Measurements from ENCODE around the gene LYZL6.

LYZL6 gene

DNA sequence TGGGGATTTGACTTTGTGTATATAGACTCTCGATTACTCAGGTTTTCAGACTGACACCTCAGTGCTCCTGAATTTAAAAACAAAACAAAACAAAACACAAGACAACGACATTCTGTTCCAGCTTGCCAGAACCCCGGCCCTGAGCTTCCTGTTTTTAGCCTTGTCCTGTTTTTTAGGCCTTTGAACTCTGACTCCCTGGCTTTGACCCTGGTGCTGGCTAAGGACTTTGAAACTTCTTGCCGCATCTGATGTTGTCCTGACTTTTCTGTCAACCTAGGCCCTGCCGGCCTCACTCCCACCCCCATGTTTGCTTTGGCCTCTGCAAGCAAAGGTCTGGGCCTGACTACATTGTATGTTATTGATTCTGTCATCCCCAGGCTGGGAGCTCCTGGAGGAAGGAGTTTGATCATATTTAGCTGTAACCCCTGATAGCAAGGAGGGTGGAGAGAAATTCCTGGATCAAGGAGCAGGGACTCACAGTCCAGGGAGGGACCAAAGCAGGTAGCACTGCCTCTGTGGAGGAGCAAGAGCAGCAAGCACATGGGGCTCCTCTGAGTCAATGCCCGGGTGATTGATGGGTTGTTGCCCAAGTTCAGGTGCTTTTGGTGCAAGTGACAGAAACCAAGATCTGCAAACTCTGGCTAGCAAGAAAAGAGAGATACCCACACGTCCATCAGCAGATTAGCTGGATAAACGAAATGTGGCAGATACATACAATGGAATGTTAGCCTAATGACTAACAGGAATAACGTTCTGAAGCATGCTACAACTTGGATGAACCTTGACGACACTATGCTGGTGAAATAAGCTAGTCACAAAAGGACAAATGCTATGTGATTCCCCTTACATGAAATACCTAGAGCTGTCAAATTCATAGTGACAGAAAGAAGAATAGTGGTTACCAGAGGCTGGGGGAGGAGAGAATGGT lies 30.1 kb upstream of the LYZL6 start:
- Histone ChIP-seq H3K9me3 (ENCODE audit: insufficient read depth, low read length, severe bottlenecking) (no peaks in the 10 kb centered on the region), H3K4me1 (ENCODE audit: insufficient read depth, low read length) (no peaks in the 10 kb centered on the region; the same call in 1 of the 2 replicates), H3K4me2 (ENCODE audit: insufficient read depth, low read length) (no peak overlapping the region), H3K4me3 (ENCODE audit: low read depth in 1 of 2, low read length in 2 of 2) (no peak overlapping the region), H3K79me2 (ENCODE audit: insufficient read depth, low read length) (no peaks in the 10 kb centered on the region), H4K20me1 (ENCODE audit: insufficient read depth, low read length) (no peaks in the 10 kb centered on the region), H3K27ac (ENCODE audit: low read length) (no peak overlapping the region), H3K27me3 (ENCODE audit: insufficient read depth, low read length, poor library complexity) (no peaks in the 10 kb centered on the region), H3K36me3 (ENCODE audit: insufficient read depth, low read length) (no peaks in the 10 kb centered on the region), H2AFZ (ENCODE audit: low read depth, low read length) (no peak overlapping the region), H3K9ac (ENCODE audit: low read depth, low read length) (no peak overlapping the region)
- ATAC-seq (ENCODE audit: insufficient read depth, low read depth) (no peak), DNase-seq (no peak)
- TF ChIP-seq, protein P1, sequence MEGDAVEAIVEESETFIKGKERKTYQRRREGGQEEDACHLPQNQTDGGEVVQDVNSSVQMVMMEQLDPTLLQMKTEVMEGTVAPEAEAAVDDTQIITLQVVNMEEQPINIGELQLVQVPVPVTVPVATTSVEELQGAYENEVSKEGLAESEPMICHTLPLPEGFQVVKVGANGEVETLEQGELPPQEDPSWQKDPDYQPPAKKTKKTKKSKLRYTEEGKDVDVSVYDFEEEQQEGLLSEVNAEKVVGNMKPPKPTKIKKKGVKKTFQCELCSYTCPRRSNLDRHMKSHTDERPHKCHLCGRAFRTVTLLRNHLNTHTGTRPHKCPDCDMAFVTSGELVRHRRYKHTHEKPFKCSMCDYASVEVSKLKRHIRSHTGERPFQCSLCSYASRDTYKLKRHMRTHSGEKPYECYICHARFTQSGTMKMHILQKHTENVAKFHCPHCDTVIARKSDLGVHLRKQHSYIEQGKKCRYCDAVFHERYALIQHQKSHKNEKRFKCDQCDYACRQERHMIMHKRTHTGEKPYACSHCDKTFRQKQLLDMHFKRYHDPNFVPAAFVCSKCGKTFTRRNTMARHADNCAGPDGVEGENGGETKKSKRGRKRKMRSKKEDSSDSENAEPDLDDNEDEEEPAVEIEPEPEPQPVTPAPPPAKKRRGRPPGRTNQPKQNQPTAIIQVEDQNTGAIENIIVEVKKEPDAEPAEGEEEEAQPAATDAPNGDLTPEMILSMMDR (IDR thresholded peaks at IDR 0.05; ENCODE audit: borderline replicate concordance, extremely low read depth, low read length, poor library complexity, severe bottlenecking): no peak
- no peak for TF ChIP-seq EZH2 (IDR thresholded peaks at IDR 0.05; ENCODE audit: borderline replicate concordance, low read depth, low read length, severe bottlenecking)

DNA sequence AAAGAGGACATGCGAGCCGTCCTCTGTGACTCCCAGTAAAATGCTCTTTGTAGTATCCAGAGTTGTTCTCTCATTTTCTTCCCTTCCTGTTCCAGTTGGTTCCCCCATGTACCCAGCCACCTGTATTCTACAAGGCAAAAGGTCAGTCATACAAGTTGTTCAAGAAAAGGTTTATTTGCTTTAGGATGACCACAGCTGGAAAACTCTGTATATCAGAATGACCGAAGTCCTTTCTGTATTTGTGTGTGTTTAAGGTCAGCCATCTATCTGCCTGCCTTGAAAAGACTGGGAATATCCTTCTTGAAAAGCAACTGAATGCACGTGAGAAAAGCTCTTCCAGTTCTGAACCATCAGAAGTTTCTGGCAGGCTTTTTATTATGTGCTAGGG lies 29.4 kb upstream of the LYZL6 start:
- Histone ChIP-seq H3K4me2 (ENCODE audit: insufficient read depth, low read length) (no peak overlapping the region), H4K20me1 (ENCODE audit: insufficient read depth, low read length) (no peaks in the 10 kb centered on the region), H3K27ac (ENCODE audit: low read length) (no peak overlapping the region), H3K4me3 (ENCODE audit: low read depth in 1 of 2, low read length in 2 of 2) (no peak overlapping the region), H3K9ac (ENCODE audit: low read depth, low read length) (no peak overlapping the region), H3K4me1 (ENCODE audit: insufficient read depth, low read length) (no peaks in the 10 kb centered on the region; the same call in 1 of the 2 replicates), H3K79me2 (ENCODE audit: insufficient read depth, low read length) (no peaks in the 10 kb centered on the region), H3K27me3 (ENCODE audit: insufficient read depth, low read length, poor library complexity) (no peaks in the 10 kb centered on the region), H3K36me3 (ENCODE audit: insufficient read depth, low read length) (no peaks in the 10 kb centered on the region), H3K9me3 (ENCODE audit: insufficient read depth, low read length, severe bottlenecking) (no peaks in the 10 kb centered on the region), H2AFZ (ENCODE audit: low read depth, low read length) (no peak overlapping the region)
- no peak for DNase-seq
- no peak for ATAC-seq (ENCODE audit: insufficient read depth, low read depth)
- TF ChIP-seq, protein P1 (IDR thresholded peaks at IDR 0.05; ENCODE audit: borderline replicate concordance, extremely low read depth, low read length, poor library complexity, severe bottlenecking): no peak
- no peak for TF ChIP-seq EZH2 (IDR thresholded peaks at IDR 0.05; ENCODE audit: borderline replicate concordance, low read depth, low read length, severe bottlenecking)

DNA sequence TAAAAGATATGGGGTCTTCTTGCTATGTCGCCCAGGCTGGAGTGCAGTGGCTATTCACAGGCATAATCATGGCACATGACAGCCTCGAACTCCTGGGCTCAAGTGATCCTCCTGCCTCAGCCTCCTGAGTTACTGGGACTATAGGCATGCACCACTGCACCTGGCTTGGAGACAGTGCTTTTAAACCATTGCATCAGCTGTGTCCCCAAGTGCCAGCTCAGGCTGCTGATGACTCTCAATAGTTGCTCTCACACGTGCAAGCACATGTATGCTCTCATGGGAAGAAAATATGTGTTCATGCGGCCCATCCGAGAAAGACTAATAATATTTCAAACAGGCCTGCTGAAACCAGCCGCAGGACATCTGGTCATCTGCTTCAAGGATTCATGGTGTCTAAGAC lies 29.0 kb upstream of the LYZL6 start:
- H3K27ac ChIP-seq (ENCODE audit: low read length): no peak overlapping the region
- no peaks in the 10 kb centered on the region for H3K36me3 ChIP-seq (ENCODE audit: insufficient read depth, low read length)
- H3K4me3 ChIP-seq (ENCODE audit: low read depth in 1 of 2, low read length in 2 of 2): no peak overlapping the region
- no peaks in the 10 kb centered on the region for H4K20me1 ChIP-seq (ENCODE audit: insufficient read depth, low read length)
- no peak overlapping the region for H3K9ac ChIP-seq (ENCODE audit: low read depth, low read length)
- H3K9me3 ChIP-seq (ENCODE audit: insufficient read depth, low read length, severe bottlenecking): no peaks in the 10 kb centered on the region
- H3K4me1 ChIP-seq (ENCODE audit: insufficient read depth, low read length): no peaks in the 10 kb centered on the region; the same call in 1 of the 2 replicates
- no peaks in the 10 kb centered on the region for H3K27me3 ChIP-seq (ENCODE audit: insufficient read depth, low read length, poor library complexity)
- DNase-seq: no peak
- no peak overlapping the region for H2AFZ ChIP-seq (ENCODE audit: low read depth, low read length)
- no peak overlapping the region for H3K4me2 ChIP-seq (ENCODE audit: insufficient read depth, low read length)
- TF ChIP-seq EZH2 (IDR thresholded peaks at IDR 0.05; ENCODE audit: borderline replicate concordance, low read depth, low read length, severe bottlenecking): no peak
- TF ChIP-seq, protein P1 (IDR thresholded peaks at IDR 0.05; ENCODE audit: borderline replicate concordance, extremely low read depth, low read length, poor library complexity, severe bottlenecking): no peak
- H3K79me2 ChIP-seq (ENCODE audit: insufficient read depth, low read length): no peaks in the 10 kb centered on the region
- no peak for ATAC-seq (ENCODE audit: insufficient read depth, low read depth)
